ENCODE measurements around the gene ZNF580.

ZNF580 gene, protein sequence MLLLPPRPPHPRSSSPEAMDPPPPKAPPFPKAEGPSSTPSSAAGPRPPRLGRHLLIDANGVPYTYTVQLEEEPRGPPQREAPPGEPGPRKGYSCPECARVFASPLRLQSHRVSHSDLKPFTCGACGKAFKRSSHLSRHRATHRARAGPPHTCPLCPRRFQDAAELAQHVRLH

DNA sequence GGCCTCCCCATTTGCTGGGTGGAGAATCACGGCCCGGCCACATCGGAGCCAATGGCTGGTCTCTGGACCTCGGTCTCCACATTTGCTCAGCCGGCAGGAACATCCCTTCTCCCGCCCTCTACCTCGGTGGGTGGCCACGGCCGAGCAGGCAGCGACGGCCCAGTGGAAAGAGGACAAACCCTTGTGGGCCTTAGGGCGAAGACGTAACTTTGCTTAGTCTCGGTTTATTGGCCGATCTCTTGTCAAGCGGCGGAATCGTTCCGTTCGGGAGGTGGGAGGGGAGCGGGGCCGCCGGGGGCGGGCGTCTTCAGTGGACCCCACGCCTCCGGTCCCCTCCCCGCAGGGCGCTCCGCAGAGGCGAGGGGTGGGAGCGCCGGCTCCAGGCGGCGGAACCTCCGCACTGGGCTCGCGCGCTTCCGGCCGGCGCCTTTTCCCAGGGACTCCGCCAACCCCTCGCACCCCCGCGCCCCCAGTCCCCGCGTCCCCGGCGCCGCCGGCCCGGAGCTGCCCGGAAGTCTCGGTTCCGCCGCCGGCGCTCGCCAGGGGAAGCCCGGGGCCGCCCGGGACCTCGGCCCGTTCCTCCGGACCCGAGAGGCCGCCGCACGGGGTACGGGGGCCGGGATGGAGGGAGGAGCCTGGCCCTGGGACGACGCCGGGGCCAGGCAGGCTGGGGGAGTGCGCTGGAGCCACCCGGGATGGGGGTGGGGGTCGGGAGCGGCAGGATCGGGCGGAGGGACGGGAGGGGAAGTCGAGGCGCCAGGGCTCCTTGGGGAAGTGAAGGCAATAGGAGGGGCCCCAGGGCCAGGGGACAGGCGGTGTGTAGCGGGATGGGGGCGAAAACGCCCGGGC, at the start of gene ZNF580:
Gene ZNF580, plus strand, starts transcription at position 426 of the 849 bp plus-strand sequence. CDS start 1,507 bp downstream, outside the sequence.
- no peaks in the 10 kb centered on the region for H3K9me3 ChIP-seq (ENCODE audit: control insufficient read depth, low read length)
- DNase-seq (ENCODE audit: low read depth): peak; percentile 85
- H3K27me3 ChIP-seq (replicated peaks; ENCODE audit: control insufficient read depth, insufficient read depth, low read length): no peaks in the 10 kb centered on the region
- peaks cover 16% of the 10 kb centered on the region for H3K36me3 ChIP-seq (ENCODE audit: control insufficient read depth, insufficient read depth, low read length, severe bottlenecking)
- H3K4me3 ChIP-seq (ENCODE audit: low read length): peak within 1 kb of the TSS; percentile 92
- peak within 1 kb of the TSS; percentile 91 for H3K9ac ChIP-seq (ENCODE audit: low read length)
- peaks cover 61% of the 10 kb centered on the region for H3K4me1 ChIP-seq (ENCODE audit: control insufficient read depth, insufficient read depth, low read length)

DNA sequence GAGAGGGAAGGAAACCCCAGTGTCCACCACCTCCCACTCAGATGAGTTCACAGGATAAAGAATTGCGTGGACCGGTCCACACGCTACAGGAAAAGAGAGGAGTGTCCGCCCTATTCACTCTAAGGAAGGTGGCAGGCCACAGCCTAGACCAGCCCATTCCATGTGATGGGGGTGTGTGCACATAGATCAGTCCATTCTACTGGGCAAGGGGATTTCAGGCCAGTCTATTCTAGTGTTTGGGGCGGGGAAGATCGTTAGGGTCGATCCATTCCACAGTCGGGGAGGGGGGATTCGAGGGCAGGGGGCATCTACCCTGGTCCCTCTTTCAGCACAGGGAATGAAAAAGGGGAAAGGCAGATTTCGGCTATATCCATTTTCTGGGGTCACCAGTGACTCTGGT, 49.2 kb upstream of the ZNF580 start:
- no peak for DNase-seq (ENCODE audit: low read depth)
- H3K27me3 ChIP-seq (replicated peaks; ENCODE audit: control insufficient read depth, insufficient read depth, low read length): no peaks in the 10 kb centered on the region
- H3K4me1 ChIP-seq (ENCODE audit: control insufficient read depth, insufficient read depth, low read length): peaks cover 10% of the 10 kb centered on the region
- H3K36me3 ChIP-seq (ENCODE audit: control insufficient read depth, insufficient read depth, low read length, severe bottlenecking): peaks cover 20% of the 10 kb centered on the region
- H3K4me3 ChIP-seq (ENCODE audit: low read length): no peak overlapping the region
- H3K9me3 ChIP-seq (ENCODE audit: control insufficient read depth, low read length): no peaks in the 10 kb centered on the region
- no peak overlapping the region for H3K9ac ChIP-seq (ENCODE audit: low read length)

DNA sequence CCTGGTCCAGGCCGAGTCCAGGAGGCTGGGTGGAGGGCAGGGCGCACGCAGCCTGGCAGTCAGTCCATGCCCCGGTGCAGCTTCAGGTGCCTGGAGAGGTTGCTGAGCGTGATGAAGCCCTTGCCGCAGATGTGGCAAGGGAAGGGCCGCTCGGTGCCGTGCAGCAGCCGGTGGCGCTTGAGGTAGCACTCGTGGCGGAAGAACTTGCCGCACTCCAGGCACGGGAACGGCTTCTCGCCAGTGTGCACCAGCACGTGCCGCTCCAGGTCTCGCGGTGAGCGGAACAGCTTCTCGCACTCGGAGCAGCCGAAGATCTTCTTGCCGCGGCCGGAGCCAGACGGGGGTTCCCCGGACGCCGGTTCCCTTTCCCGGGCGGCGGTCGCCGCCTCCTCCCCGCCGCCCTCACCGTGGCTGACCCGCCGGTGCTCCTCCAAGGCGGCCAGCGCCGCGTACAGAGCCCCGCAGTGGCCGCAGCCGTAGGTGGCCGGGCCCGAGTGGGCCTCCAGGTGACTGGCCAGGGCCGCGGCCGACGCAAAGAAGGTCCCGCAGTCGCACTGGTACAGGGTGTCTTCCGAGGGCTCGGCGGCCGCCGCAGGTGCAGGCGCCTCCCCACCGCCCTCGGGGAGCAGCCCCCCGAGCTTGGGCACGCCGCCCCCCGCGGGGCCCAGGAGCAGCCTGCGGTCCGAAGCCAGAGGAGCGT, 48.3 kb upstream of the ZNF580 start:
- Histone ChIP-seq H3K4me3 (ENCODE audit: low read length) (no peak overlapping the region), H3K4me1 (ENCODE audit: control insufficient read depth, insufficient read depth, low read length) (peaks cover under 1% of the 10 kb centered on the region), H3K27me3 (replicated peaks; ENCODE audit: control insufficient read depth, insufficient read depth, low read length) (no peaks in the 10 kb centered on the region), H3K36me3 (ENCODE audit: control insufficient read depth, insufficient read depth, low read length, severe bottlenecking) (peaks cover 20% of the 10 kb centered on the region), H3K9me3 (ENCODE audit: control insufficient read depth, low read length) (no peaks in the 10 kb centered on the region), H3K9ac (ENCODE audit: low read length) (no peak overlapping the region)
- no peak for DNase-seq (ENCODE audit: low read depth)

DNA sequence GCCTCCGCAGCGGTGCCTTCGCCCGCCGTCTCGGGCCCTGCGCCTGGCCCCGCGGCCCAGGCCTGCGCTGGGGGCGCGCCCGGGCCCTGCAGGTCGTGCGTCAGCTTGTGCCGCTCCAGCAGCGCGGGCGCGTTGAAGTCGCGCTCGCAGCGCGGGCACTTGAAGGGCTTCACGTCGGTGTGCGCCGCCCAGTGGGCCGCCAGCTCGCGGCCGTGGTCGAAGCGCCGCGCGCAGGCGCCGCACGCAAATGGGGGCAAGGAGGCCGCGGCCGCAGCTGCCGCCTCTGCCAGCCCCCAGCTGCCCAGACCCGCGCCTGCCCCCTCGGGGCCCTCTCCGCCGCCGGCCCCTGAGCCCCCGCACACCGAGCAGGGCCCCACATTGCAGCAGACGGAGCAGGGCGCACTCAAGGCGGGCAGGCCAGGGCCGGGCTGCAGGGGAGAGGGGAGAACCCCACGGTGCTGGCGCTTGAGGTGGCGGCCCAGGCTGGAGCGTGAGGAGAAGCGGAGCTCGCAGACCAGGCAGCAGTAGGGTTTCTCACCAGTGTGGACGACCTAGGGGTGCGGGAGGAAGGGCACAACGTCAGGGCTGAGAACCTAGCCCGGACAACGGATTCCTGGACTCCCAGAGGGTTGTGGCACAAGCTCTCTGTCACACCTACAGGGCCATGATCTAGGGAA, 47.6 kb upstream of the ZNF580 start:
- no peak overlapping the region for H3K4me3 ChIP-seq (ENCODE audit: low read length)
- no peaks in the 10 kb centered on the region for H3K4me1 ChIP-seq (ENCODE audit: control insufficient read depth, insufficient read depth, low read length)
- no peak for DNase-seq (ENCODE audit: low read depth)
- no peaks in the 10 kb centered on the region for H3K27me3 ChIP-seq (replicated peaks; ENCODE audit: control insufficient read depth, insufficient read depth, low read length)
- H3K9me3 ChIP-seq (ENCODE audit: control insufficient read depth, low read length): no peaks in the 10 kb centered on the region
- no peak overlapping the region for H3K9ac ChIP-seq (ENCODE audit: low read length)
- H3K36me3 ChIP-seq (ENCODE audit: control insufficient read depth, insufficient read depth, low read length, severe bottlenecking): peaks cover 20% of the 10 kb centered on the region

DNA sequence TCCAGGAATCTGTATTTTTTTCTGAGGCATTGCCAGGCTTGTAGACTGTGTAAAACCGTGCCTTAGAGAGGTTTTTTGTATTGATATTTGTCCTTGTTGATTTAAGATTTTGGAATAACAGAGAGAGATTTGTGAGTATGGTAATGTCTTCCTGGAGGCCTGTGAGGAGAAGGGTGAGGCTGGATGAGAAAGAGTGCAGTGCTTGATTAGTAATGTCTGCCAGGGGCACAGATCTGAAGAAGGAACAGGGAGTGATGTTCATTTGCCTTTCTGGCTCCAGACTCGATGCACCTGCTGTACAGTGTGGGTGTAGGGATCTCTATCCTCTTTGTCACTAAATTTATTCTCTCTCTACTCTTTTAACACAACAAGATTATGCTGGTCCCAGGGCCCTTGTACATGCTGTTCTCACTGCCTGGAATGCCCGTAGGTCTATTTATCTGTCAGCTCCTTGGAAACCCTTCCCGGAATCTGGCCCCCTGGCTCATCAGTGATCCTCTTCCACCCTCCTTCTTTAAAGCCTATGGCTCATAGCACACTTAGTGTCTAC, 45.7 kb upstream of the ZNF580 start:
- no peak for DNase-seq (ENCODE audit: low read depth)
- Histone ChIP-seq H3K9ac (ENCODE audit: low read length) (no peak overlapping the region), H3K4me3 (ENCODE audit: low read length) (no peak overlapping the region), H3K9me3 (ENCODE audit: control insufficient read depth, low read length) (no peaks in the 10 kb centered on the region), H3K4me1 (ENCODE audit: control insufficient read depth, insufficient read depth, low read length) (no peaks in the 10 kb centered on the region), H3K36me3 (ENCODE audit: control insufficient read depth, insufficient read depth, low read length, severe bottlenecking) (peaks cover 20% of the 10 kb centered on the region), H3K27me3 (replicated peaks; ENCODE audit: control insufficient read depth, insufficient read depth, low read length) (no peaks in the 10 kb centered on the region)

DNA sequence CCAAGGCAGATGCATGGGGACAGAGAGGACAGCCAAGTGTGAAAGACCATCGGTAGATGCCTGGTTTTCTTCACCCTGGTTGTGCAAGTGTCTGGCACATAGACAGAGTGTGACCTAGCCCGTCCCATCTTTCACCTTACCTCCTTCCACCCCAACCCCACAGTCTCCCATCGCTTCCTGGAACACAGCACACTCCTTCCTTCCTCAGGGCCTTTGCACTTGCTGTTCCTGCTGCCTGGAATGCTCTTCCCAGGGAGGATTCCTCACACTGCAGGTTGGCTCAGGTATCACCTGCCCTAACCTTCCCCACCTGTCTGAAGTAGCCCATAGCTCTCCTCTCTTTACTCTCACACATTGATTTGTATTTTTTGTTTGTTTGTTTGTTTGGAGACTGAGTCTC, 44.5 kb upstream of the ZNF580 start:
- H3K27me3 ChIP-seq (replicated peaks; ENCODE audit: control insufficient read depth, insufficient read depth, low read length): no peaks in the 10 kb centered on the region
- H3K36me3 ChIP-seq (ENCODE audit: control insufficient read depth, insufficient read depth, low read length, severe bottlenecking): peaks cover 20% of the 10 kb centered on the region
- no peak for DNase-seq (ENCODE audit: low read depth)
- H3K4me1 ChIP-seq (ENCODE audit: control insufficient read depth, insufficient read depth, low read length): peaks cover 7% of the 10 kb centered on the region
- H3K9ac ChIP-seq (ENCODE audit: low read length): no peak overlapping the region
- no peaks in the 10 kb centered on the region for H3K9me3 ChIP-seq (ENCODE audit: control insufficient read depth, low read length)
- no peak overlapping the region for H3K4me3 ChIP-seq (ENCODE audit: low read length)

DNA sequence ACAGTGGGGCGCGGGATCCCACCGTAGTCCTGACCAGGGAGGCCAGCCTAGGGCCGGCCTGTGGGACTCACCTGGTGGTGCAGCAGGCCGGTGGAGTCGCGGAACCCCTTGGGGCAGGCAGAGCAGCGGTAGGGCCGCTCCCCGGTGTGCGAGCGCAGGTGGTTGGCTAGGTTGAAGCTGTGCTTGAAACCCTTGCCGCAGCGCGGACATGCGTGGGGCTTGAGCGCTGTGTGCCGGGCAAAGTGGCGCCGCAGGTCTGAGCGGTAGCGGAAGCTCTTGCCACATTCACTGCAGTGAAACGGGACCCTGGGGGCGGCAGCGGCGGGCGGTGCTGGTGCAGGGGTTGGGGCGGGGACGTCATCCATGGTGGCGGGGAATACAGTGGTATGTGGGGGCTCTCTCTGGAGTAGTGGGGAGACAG, 43.3 kb upstream of the ZNF580 start:
- Histone ChIP-seq H3K9me3 (ENCODE audit: control insufficient read depth, low read length) (no peaks in the 10 kb centered on the region), H3K4me3 (ENCODE audit: low read length) (no peak overlapping the region), H3K27me3 (replicated peaks; ENCODE audit: control insufficient read depth, insufficient read depth, low read length) (no peaks in the 10 kb centered on the region), H3K9ac (ENCODE audit: low read length) (no peak overlapping the region), H3K36me3 (ENCODE audit: control insufficient read depth, insufficient read depth, low read length, severe bottlenecking) (peaks cover 20% of the 10 kb centered on the region), H3K4me1 (ENCODE audit: control insufficient read depth, insufficient read depth, low read length) (peaks cover 8% of the 10 kb centered on the region)
- no peak for DNase-seq (ENCODE audit: low read depth)

DNA sequence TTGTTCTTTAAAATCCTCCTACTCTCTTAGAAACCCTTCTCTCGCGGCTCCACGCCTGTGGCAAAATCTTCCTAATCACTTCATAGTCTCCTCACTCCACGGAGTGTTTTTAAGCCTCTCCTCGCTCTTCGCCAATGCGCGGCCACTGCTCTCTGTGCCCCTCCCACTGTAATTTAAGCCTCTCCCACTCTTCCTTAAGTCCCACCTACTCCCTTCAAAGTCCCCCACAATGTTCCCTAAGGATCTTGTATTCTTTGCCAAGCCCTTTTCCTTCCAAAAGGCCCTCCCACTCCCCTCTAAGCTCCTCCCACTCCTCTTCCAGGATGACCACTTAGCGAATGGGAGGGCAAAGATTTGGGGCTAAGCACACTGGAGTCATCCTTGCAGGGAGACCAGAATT, 42.8 kb upstream of the ZNF580 start:
- no peak for DNase-seq (ENCODE audit: low read depth)
- Histone ChIP-seq H3K27me3 (replicated peaks; ENCODE audit: control insufficient read depth, insufficient read depth, low read length) (no peaks in the 10 kb centered on the region), H3K4me1 (ENCODE audit: control insufficient read depth, insufficient read depth, low read length) (peaks cover 8% of the 10 kb centered on the region), H3K9ac (ENCODE audit: low read length) (no peak overlapping the region), H3K4me3 (ENCODE audit: low read length) (no peak overlapping the region), H3K36me3 (ENCODE audit: control insufficient read depth, insufficient read depth, low read length, severe bottlenecking) (peaks cover 20% of the 10 kb centered on the region), H3K9me3 (ENCODE audit: control insufficient read depth, low read length) (no peaks in the 10 kb centered on the region)

DNA sequence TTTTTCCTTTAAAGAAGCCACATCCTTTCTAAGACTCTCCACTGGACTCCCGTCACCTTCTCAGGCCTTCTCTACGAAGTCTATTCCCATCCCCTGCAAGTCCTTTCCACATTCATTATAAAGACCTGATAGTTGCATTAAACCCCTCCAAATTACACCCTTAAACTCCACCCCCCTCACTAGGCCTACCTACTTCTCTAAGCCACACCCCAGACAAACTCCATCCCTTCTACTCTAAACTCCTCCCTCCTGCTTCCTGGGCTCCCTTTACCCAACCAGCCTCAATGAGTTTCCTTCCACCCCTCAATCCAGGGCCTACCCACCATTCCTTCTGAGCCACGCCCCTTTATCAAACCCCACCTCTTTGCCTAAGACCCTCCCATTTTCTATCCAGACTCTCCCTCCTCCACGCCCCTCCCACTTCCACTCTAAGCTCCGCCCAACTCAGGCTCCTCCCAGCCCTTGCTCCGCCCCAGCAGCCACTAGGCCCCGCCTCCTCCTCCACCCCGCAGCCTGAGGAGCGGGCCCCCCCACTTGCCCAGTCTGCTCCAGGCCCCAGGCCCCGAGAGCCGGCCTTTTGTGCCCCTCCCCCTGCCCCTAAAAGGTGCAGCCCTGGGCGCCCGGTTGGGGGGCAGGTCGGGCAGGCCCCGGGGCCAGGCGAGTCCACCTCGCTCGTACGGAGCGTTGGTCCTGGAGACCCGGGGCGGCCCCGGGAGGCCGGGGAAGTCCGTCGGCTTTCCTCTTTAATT, 41.9 kb upstream of the ZNF580 start:
- no peaks in the 10 kb centered on the region for H3K9me3 ChIP-seq (ENCODE audit: control insufficient read depth, low read length)
- DNase-seq (ENCODE audit: low read depth): peak; percentile 98
- peaks cover 20% of the 10 kb centered on the region for H3K36me3 ChIP-seq (ENCODE audit: control insufficient read depth, insufficient read depth, low read length, severe bottlenecking)
- no peaks in the 10 kb centered on the region for H3K27me3 ChIP-seq (replicated peaks; ENCODE audit: control insufficient read depth, insufficient read depth, low read length)
- peak overlapping the region; percentile 99 for H3K9ac ChIP-seq (ENCODE audit: low read length)
- peaks cover 8% of the 10 kb centered on the region for H3K4me1 ChIP-seq (ENCODE audit: control insufficient read depth, insufficient read depth, low read length)
- H3K4me3 ChIP-seq (ENCODE audit: low read length): peak overlapping the region; percentile 98

DNA sequence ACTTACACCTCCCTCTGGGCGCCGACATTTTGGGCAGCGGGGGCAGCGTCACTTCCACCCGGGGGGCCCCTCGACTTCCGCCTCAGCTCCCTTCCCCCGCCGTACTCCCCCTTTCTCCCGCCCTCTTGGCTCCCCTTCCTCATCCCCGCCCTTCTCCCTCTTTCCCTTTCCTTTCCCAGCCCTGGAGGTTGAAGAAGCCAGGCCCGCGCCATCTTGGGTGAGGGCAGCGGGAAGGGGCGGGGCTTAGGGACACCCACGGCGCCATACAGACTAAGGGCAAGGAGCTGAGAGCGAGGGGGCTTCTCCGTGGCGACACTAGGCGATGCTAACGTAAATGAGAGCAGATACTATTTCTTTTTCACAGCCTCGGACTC, 41.3 kb upstream of the ZNF580 start, which contains the start of gene FIZ1:
Gene FIZ1, minus strand, starts transcription at position 50 of the 374 bp plus-strand sequence. CDS start 1,652 bp downstream, outside the sequence.
- Histone ChIP-seq H3K27me3 (replicated peaks; ENCODE audit: control insufficient read depth, insufficient read depth, low read length) (no peaks in the 10 kb centered on the region), H3K4me3 (ENCODE audit: low read length) (peak within 1 kb of the TSS; percentile 98), H3K9ac (ENCODE audit: low read length) (peak within 1 kb of the TSS; percentile 99), H3K4me1 (ENCODE audit: control insufficient read depth, insufficient read depth, low read length) (peaks cover 10% of the 10 kb centered on the region), H3K36me3 (ENCODE audit: control insufficient read depth, insufficient read depth, low read length, severe bottlenecking) (peaks cover 20% of the 10 kb centered on the region), H3K9me3 (ENCODE audit: control insufficient read depth, low read length) (no peaks in the 10 kb centered on the region)
- peak; percentile 100 for DNase-seq (ENCODE audit: low read depth)

All from adipocyte (in vitro differentiated cells).